Stimulated activated memory B cell treated with anti-CD40 and anti-IgM and Interleukin-4, amounts not matched to agents 10 μg/mL and 1 μg/mL and 100 μg/mL, for 72 hours (primary cell): Measurements from ENCODE around the gene COX7A2.

Source experiments
- ATAC-seq: fragments of 150-1000 bp; cut with Tn5 transposase; 2 replicates; pipeline ENCODE4 v1.10.0; 2021
- H3K27ac Mint-ChIP-seq: one replicate; pipeline ENCODE4 v1.8.0; 2022; ENCODE audit warnings: mild to moderate bottlenecking, mixed read lengths
- H3K27me3 Mint-ChIP-seq: one replicate; pipeline ENCODE4 v1.8.0; 2022; ENCODE audit warnings: mixed read lengths
- H3K36me3 Mint-ChIP-seq: one replicate; pipeline ENCODE4 v1.8.0; 2022; ENCODE audit warnings: mixed read lengths
- H3K4me1 Mint-ChIP-seq: one replicate; pipeline ENCODE4 v1.8.0; 2022; ENCODE audit warnings: mixed read lengths
- H3K4me3 Mint-ChIP-seq: one replicate; pipeline ENCODE4 v1.8.0; 2022; ENCODE audit warnings: mild to moderate bottlenecking, moderate library complexity, mixed read lengths
- H3K9me3 Mint-ChIP-seq: one replicate; pipeline ENCODE4 v1.8.0; 2022; ENCODE audit warnings: mixed read lengths

COX7A2 gene

DNA sequence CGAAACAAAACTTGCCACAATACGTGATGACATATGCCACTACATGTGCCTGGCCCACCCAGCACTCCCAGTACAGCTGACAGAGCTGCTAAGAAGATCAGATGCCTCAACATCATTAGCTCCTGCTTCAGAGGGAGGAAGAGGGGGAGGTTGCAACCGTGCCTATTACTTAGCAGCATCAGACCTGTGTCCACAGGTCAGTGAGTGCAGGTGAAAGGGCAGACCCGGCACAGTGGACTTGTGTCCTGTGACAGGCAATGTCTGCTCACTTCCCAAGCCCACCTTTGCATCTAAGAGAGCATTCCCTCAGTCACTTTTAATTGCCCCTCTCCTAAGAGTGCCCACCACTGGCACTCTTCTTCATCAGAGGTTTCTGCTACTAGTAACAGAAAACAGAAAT, 28.3 kb downstream of the COX7A2 start:
- Mint-ChIP-seq H3K36me3 (no peaks in the 10 kb centered on the region), H3K27me3 (peaks cover 36% of the 10 kb centered on the region), H3K9me3 (no peaks in the 10 kb centered on the region)

DNA sequence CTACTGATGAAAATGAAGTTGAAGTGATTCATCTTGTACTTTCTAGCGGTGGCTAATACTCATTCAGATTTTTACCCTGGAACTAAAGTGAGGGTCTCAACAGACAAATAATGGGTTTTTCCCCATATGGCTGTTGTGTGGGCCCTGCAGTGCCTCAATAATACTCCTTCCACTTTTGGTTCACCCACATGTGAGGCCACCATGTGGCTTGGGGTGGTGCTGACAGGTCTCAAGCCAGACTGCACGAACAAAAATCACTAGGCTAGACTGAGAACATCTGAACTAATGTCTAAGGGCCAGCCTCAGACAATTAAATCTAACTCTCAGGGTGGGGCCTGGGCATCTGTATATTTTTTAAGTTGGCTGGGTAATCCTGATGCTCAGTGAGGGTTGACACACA, 29.9 kb downstream of the COX7A2 start:
- Mint-ChIP-seq H3K27me3 (peaks cover 36% of the 10 kb centered on the region), H3K36me3 (no peaks in the 10 kb centered on the region), H3K9me3 (no peaks in the 10 kb centered on the region), H3K4me1 (peaks cover 21% of the 10 kb centered on the region), H3K4me3 (no peak overlapping the region), H3K27ac (no peak overlapping the region)
- ATAC-seq: no peak

More for the DNA sequence above, 28.3 kb downstream of the COX7A2 start:
- no peak for ATAC-seq
- H3K27ac Mint-ChIP-seq: no peak overlapping the region
- H3K4me1 Mint-ChIP-seq: peaks cover 15% of the 10 kb centered on the region
- no peak overlapping the region for H3K4me3 Mint-ChIP-seq

DNA sequence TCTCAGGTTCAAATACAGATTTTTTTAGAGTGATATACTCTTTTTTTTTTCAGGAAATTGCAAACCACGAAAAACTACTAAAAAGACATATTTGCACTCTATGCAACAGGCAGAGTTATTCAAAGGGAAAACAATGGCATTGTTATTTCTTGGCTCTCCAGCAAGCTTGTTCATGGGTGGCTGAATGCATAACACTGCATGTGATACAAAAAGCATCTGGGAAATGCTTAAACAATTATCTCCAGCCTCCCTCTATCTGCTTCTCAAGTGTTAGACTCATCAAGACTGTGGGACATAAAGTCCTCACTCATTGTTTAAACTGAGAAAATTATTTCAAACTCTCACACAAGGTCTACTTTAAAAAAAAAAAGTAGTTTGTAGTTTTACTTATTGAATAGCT, 30.5 kb downstream of the COX7A2 start:
- no peaks in the 10 kb centered on the region for H3K36me3 Mint-ChIP-seq
- H3K9me3 Mint-ChIP-seq: no peaks in the 10 kb centered on the region
- no peak overlapping the region for H3K4me3 Mint-ChIP-seq
- H3K4me1 Mint-ChIP-seq: peaks cover 27% of the 10 kb centered on the region
- H3K27me3 Mint-ChIP-seq: peaks cover 42% of the 10 kb centered on the region
- no peak for ATAC-seq
- H3K27ac Mint-ChIP-seq: no peak overlapping the region

GRCh38 chr6:75211920-75212590, 31.5 kb downstream of the COX7A2 start:
- no peak overlapping the region for H3K27ac Mint-ChIP-seq
- no peaks in the 10 kb centered on the region for H3K9me3 Mint-ChIP-seq
- peaks cover 29% of the 10 kb centered on the region for H3K4me1 Mint-ChIP-seq
- peaks cover 43% of the 10 kb centered on the region for H3K27me3 Mint-ChIP-seq
- H3K4me3 Mint-ChIP-seq: no peak overlapping the region
- ATAC-seq: no peak
- H3K36me3 Mint-ChIP-seq: no peaks in the 10 kb centered on the region

- Mint-ChIP-seq H3K4me1 (peaks cover 38% of the 10 kb centered on the region), H3K9me3 (no peaks in the 10 kb centered on the region), H3K27ac (no peak overlapping the region), H3K27me3 (peaks cover 53% of the 10 kb centered on the region), H3K36me3 (no peaks in the 10 kb centered on the region), H3K4me3 (no peak overlapping the region)
- ATAC-seq: no peak
These were observed 32.5 kb downstream of the COX7A2 start for GRCh38 chr6:75210885-75211739.

DNA sequence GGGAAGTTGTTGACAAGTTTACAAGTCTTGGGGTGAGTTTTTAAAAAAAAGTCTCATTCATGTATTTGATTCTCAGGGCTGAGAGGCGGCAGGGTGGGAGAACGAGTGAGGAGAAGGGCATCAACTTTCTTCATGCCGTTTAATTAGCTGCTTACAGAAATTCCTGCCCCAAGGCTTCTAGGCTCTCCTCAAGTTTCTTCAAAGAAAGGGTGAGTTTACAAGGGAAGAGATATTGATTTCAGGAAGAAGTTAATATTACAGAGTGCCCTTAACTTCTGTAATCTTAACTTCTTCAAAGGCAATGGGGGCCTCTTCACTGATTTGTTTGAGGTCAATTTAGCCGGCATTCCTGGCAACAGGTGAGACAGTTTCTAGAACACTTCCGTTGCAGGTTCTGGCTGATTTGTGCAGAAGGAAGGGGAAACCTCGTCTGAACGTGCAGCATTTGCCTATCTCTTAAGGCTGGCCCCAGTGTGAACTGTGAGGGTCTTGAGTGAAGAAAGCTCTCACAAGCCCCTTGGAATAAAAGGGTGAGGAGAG, 34.3 kb downstream of the COX7A2 start:
- H3K9me3 Mint-ChIP-seq: no peaks in the 10 kb centered on the region
- H3K4me1 Mint-ChIP-seq: peaks cover 56% of the 10 kb centered on the region
- H3K4me3 Mint-ChIP-seq: peak overlapping the region; percentile 78
- ATAC-seq: no peak
- peaks cover 71% of the 10 kb centered on the region for H3K27me3 Mint-ChIP-seq
- no peaks in the 10 kb centered on the region for H3K36me3 Mint-ChIP-seq
- no peak overlapping the region for H3K27ac Mint-ChIP-seq

GRCh38 chr6:75208298-75209183, 35.1 kb downstream of the COX7A2 start:
- H3K36me3 Mint-ChIP-seq: no peaks in the 10 kb centered on the region
- peak; percentile 92 for ATAC-seq
- H3K27ac Mint-ChIP-seq: no peak overlapping the region
- H3K4me3 Mint-ChIP-seq: peak overlapping the region; percentile 78
- peaks cover 79% of the 10 kb centered on the region for H3K27me3 Mint-ChIP-seq
- peaks cover 58% of the 10 kb centered on the region for H3K4me1 Mint-ChIP-seq
- no peaks in the 10 kb centered on the region for H3K9me3 Mint-ChIP-seq

- Mint-ChIP-seq H3K27me3 (peaks cover 86% of the 10 kb centered on the region), H3K36me3 (no peaks in the 10 kb centered on the region), H3K27ac (no peak overlapping the region), H3K4me3 (peak overlapping the region; percentile 78), H3K9me3 (no peaks in the 10 kb centered on the region), H3K4me1 (peaks cover 69% of the 10 kb centered on the region)
- ATAC-seq: no peak
These were observed 36.8 kb downstream of the COX7A2 start for GRCh38 chr6:75206576-75207342.

- no peak for ATAC-seq
- H3K36me3 Mint-ChIP-seq: no peaks in the 10 kb centered on the region
- H3K4me3 Mint-ChIP-seq: peak within 1 kb of the TSS; percentile 78
- no peaks in the 10 kb centered on the region for H3K9me3 Mint-ChIP-seq
- H3K4me1 Mint-ChIP-seq: peaks cover 65% of the 10 kb centered on the region
- no peak within 1 kb of the TSS for H3K27ac Mint-ChIP-seq
- H3K27me3 Mint-ChIP-seq: peaks cover 80% of the 10 kb centered on the region
These were observed 37.6 kb downstream of the COX7A2 start, which contains the start of gene COL12A1 for GRCh38 chr6:75205776-75206575. COL12A1 (minus strand) TSS chr6:75206053; CDS start chr6:75202792, 3,261 bp downstream.

DNA sequence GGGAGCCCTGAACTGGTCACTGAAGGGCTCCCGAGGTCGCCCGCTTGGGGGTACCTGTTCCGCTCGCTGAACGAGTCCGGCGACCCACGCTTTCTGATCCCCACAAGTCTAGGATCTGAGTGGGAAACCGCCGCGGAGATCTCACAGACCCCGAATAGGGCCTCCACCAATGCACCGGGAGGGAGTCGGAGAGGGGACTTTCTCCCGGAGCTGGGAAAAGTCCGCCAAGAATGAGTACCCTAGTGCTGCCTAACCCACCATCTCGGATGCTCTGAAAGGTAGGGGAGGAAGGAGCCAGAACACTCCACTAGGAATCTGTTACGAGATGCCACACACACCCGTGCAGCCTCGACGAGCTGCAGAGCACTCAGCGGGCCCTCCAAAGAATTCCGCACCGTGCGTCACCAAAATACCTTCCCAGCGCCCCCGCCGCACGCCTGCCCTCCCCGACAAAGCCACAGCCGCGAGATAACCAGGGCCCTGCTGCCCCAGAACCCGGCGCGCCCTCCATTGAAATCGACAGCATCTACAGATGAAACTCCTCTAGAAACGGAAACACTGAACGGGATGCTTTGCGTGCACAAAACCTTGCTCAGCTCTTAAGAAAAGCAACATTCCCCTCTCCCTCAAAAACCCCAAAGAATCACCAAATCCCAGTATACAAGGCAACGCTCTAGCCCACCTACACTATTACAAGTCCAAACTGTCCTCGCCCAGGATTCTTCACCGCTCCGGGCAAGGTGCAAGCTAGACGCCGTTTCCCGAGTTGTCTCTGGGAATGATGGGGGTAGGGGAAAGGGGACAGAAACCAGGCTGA, 38.4 kb downstream of the COX7A2 start:
- Mint-ChIP-seq H3K4me3 (peak overlapping the region; percentile 62), H3K4me1 (peaks cover 65% of the 10 kb centered on the region), H3K36me3 (no peaks in the 10 kb centered on the region), H3K27ac (no peak overlapping the region), H3K9me3 (no peaks in the 10 kb centered on the region), H3K27me3 (peaks cover 79% of the 10 kb centered on the region)
- ATAC-seq: no peak

GRCh38 chr6:75204217-75204958, 39.2 kb downstream of the COX7A2 start:
- Mint-ChIP-seq H3K4me3 (peak overlapping the region; percentile 62), H3K36me3 (no peaks in the 10 kb centered on the region), H3K4me1 (peaks cover 65% of the 10 kb centered on the region), H3K9me3 (no peaks in the 10 kb centered on the region), H3K27ac (no peak overlapping the region), H3K27me3 (peaks cover 79% of the 10 kb centered on the region)
- no peak for ATAC-seq

- H3K27me3 Mint-ChIP-seq: peaks cover 72% of the 10 kb centered on the region
- H3K36me3 Mint-ChIP-seq: no peaks in the 10 kb centered on the region
- peaks cover 59% of the 10 kb centered on the region for H3K4me1 Mint-ChIP-seq
- H3K27ac Mint-ChIP-seq: no peak overlapping the region
- no peaks in the 10 kb centered on the region for H3K9me3 Mint-ChIP-seq
- H3K4me3 Mint-ChIP-seq: no peak overlapping the region
- ATAC-seq: no peak
These were observed 39.9 kb downstream of the COX7A2 start for GRCh38 chr6:75203721-75204120.
